Thyroid gland (tissue), 4 donors: ENCODE results near the gene CD58.

Source experiments
- CTCF ChIP-seq, 6 experiments: fragments of 200-600 bp in 3 of 6; fragments of 450-650 bp in 3 of 6; sonication (generic) in 3 of 6; IDR thresholded peaks; one replicate each; pipeline ENCODE4 v1.5.1; 2016 to 2019; ENCODE audit warnings: antibody characterized with exemption in 6 of 6, mild to moderate bottlenecking in 2 of 6, inconsistent platforms in 1 of 6, moderate library complexity in 1 of 6
- POLR2A ChIP-seq, 2 donors: fragments of 450-650 bp; IDR thresholded peaks; one replicate each; pipeline ENCODE4 v1.6.1; 2017; ENCODE audit warnings: antibody characterized with exemption in 2 of 2, mild to moderate bottlenecking in 2 of 2, moderate library complexity in 1 of 2

GRCh38 chr1:116579259-116579875 lies 8.5 kb upstream of the CD58 start:
- no peak for TF ChIP-seq CTCF (IDR thresholded peaks at IDR 0.05)
- TF ChIP-seq POLR2A (IDR thresholded peaks at IDR 0.05): no peak
